HG02885 (cell line): Measurements from ENCODE around the gene ANKIB1.
"Not testable (repeated sequence)": the region's sequence is repeated elsewhere in the genome, so short reads cannot be mapped to it uniquely, and the experiment has no call there.

Source experiments
- ATAC-seq: cut with Tn5 transposase; IDR thresholded peaks from one replicate; pipeline ENCODE4 v1.9.1; 2021; ENCODE audit warnings: mild to moderate bottlenecking; ENCODE audit not compliant: unreplicated experiment, poor library complexity

ANKIB1 gene

GRCh38 chr7:92442720-92443119 is 196.9 kb downstream of the ANKIB1 start:
- ATAC-seq: not testable (repeated sequence)

- no peak for ATAC-seq
Observed at GRCh38 chr7:92446869-92447344, 201.1 kb downstream of the ANKIB1 start.

GRCh38 chr7:92447345-92448204 is 201.8 kb downstream of the ANKIB1 start, which contains the start of gene GATAD1:
TSS of gene GATAD1 (plus strand) at chr7:92447482. CDS start at chr7:92447730, 248 bp downstream.
- peak; percentile 90 for ATAC-seq

DNA sequence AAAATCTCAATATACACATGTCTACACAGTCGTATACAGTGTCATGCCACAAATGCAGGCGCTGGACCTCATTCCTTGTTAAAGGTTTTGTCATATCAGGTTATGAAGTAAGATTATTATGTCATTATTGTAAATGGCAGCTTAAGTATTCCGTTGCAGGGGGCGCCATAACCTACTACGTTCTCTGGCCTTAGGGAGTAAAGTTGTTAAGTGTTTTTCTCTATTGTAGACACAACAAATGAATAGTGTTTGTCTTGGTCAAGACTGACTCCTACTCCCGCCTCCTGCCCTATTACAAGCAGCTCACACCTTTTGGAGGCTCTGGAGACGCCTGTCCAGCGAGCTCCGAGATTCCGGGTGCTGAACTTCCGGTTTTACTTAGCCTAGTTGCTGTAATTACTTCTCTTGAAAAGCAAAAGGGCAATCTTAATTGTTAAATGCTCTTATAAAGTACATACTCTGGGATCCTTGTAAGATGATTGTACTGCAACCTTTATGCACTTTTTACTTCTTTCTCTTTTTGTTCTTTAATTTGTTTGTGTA is 202.5 kb downstream of the ANKIB1 start:
- ATAC-seq: peak; percentile 37
